ENCODE results near the gene RNF144A. TPM values are rescaled to one million over a fixed set of nuclear protein-coding genes. Genes with fewer than 3 reads are reported as not detected.

The RNF144A gene
- polyA plus RNA-seq, 1 of the 3 experiments (the other 2 are of a cell fraction) = 15.6 TPM

GRCh38 chr2:7077660-7078267 is 160.6 kb downstream of the RNF144A start:
- Histone ChIP-seq H4K20me1 (ENCODE audit: insufficient read depth) (no peaks in the 10 kb centered on the region), H3K4me2 (no peak overlapping the region), H2AFZ (ENCODE audit: low read depth) (no peak overlapping the region), H3K27ac (ENCODE audit: low read depth in 2 of 2, low read length in 1 of 2) (no peak overlapping the region), H3K9me3 (no peaks in the 10 kb centered on the region), H3F3A (replicated peaks; ENCODE audit: insufficient read depth) (no peaks in the 10 kb centered on the region), H3K4me3 (ENCODE audit: low read depth in 2 of 2, low read length in 1 of 2) (no peak overlapping the region), H3K9ac (no peak overlapping the region), H3K27me3 (ENCODE audit: insufficient read depth) (no peaks in the 10 kb centered on the region), H3K36me3 (replicated peaks in 1 of 2; ENCODE audit: control insufficient read depth in 1 of 2, insufficient read depth in 2 of 2, low read length in 1 of 2) (no peaks in the 10 kb centered on the region), H3K79me2 (ENCODE audit: insufficient read depth) (no peaks in the 10 kb centered on the region), H3K9me2 (no peaks in the 10 kb centered on the region), H3K4me1 (ENCODE audit: control insufficient read depth in 1 of 2, insufficient read depth in 2 of 2, low read depth in 1 of 2, low read length in 1 of 2) (peaks cover 0 to 23% of the 10 kb centered on the region in 2 experiments; a peak in 2 of 4 replicates)
- DNase-seq = no peak
- POLR2A ChIA-PET = no interaction called here
- WGBS (ENCODE audit: low lambda C conversion rate) = 82% methylated on average over 10 of the region's 10 CpGs
- TF ChIP-seq EP300 (IDR thresholded peaks at IDR 0.05; ENCODE audit: borderline replicate concordance in 1 of 2, low read depth in 1 of 2, low read length in 1 of 2) (no peak), SMC3 (IDR thresholded peaks at IDR 0.05; ENCODE audit: low read depth, low read length) (no peak), REST (IDR thresholded peaks at IDR 0.05; ENCODE audit: low read depth, low read length) (no peak), CTCF (IDR thresholded peaks at IDR 0.05) (no peak), TEAD4 (IDR thresholded peaks at IDR 0.05; ENCODE audit: borderline replicate concordance, insufficient read depth) (no peak), ZBTB33 (IDR thresholded peaks at IDR 0.05; ENCODE audit: borderline replicate concordance, low read depth) (no peak), RFX5 (IDR thresholded peaks at IDR 0.05; ENCODE audit: low read length) (no peak), EZH2phosphoT487 (IDR thresholded peaks at IDR 0.05; ENCODE audit: borderline replicate concordance, low read depth) (no peak), TAF1 (IDR thresholded peaks at IDR 0.05; ENCODE audit: borderline replicate concordance, low read depth, low read length) (no peak), JUND (IDR thresholded peaks at IDR 0.05) (no peak), ELF1 (IDR thresholded peaks at IDR 0.05) (no peak), USF1 (IDR thresholded peaks at IDR 0.05; ENCODE audit: borderline replicate concordance, low read depth) (no peak), FOSL2 (IDR thresholded peaks at IDR 0.05; ENCODE audit: borderline replicate concordance, low read depth) (no peak), MEF2A (IDR thresholded peaks at IDR 0.05; ENCODE audit: borderline replicate concordance, low read depth) (no peak)
- CTCF ChIA-PET = no interaction called here
